AG09309 (cell line): ENCODE measurements around the gene HOXC6.
A peak's percentile ranks its signal among the peaks of the same experiment; 100 is the strongest.

ENCODE experiments used
- DNase-seq: peaks from one replicate; pipeline ENCODE4 v3.0.0-alpha.2; 2010; ENCODE audit warnings: low read depth
- H3K4me3 ChIP-seq: 2 replicates; pipeline ENCODE4 v1.5.1; 2011; ENCODE audit warnings: mild to moderate bottlenecking, low read depth, low read length, moderate library complexity; ENCODE audit not compliant: control insufficient read depth
- TF ChIP-seq, protein P1 (sequence below): IDR thresholded peaks from 2 replicates; pipeline ENCODE4 v1.5.1; 2011; ENCODE audit warnings: mild to moderate bottlenecking, low read depth, low read length, inconsistent platforms; ENCODE audit not compliant: insufficient read depth, control insufficient read depth; ENCODE audit errors: missing control alignments

The HOXC6 gene

DNA sequence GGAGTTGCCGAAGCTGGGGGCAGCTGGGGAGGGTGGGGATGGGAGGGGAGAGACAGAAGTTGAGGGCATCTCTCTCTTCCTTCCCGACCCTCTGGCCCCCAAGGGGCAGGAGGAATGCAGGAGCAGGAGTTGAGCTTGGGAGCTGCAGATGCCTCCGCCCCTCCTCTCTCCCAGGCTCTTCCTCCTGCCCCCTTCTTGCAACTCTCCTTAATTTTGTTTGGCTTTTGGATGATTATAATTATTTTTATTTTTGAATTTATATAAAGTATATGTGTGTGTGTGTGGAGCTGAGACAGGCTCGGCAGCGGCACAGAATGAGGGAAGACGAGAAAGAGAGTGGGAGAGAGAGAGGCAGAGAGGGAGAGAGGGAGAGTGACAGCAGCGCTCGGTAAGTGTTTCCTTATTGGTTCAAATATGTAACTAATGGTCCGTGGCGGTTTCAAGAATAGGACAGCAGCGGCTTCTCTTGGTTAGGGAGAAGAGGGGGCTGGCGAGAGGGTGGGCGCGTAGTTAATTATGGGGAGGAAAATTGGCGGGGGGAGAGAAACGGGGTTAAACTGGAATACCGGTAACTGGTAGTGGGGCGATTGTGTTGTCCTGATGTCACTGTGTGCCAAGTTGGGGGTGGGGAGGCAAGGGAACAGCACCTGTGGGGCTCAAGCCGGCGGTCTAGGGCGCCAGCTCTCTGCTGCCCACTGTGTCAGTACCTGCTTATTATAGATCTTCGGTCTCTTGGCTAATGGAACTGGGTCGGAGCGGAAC is 11.0 kb upstream of the HOXC6 start:
- DNase-seq, result no peak
- TF ChIP-seq, protein P1, sequence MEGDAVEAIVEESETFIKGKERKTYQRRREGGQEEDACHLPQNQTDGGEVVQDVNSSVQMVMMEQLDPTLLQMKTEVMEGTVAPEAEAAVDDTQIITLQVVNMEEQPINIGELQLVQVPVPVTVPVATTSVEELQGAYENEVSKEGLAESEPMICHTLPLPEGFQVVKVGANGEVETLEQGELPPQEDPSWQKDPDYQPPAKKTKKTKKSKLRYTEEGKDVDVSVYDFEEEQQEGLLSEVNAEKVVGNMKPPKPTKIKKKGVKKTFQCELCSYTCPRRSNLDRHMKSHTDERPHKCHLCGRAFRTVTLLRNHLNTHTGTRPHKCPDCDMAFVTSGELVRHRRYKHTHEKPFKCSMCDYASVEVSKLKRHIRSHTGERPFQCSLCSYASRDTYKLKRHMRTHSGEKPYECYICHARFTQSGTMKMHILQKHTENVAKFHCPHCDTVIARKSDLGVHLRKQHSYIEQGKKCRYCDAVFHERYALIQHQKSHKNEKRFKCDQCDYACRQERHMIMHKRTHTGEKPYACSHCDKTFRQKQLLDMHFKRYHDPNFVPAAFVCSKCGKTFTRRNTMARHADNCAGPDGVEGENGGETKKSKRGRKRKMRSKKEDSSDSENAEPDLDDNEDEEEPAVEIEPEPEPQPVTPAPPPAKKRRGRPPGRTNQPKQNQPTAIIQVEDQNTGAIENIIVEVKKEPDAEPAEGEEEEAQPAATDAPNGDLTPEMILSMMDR, result no peak
- peak overlapping the region; percentile 77 for H3K4me3 ChIP-seq

DNA sequence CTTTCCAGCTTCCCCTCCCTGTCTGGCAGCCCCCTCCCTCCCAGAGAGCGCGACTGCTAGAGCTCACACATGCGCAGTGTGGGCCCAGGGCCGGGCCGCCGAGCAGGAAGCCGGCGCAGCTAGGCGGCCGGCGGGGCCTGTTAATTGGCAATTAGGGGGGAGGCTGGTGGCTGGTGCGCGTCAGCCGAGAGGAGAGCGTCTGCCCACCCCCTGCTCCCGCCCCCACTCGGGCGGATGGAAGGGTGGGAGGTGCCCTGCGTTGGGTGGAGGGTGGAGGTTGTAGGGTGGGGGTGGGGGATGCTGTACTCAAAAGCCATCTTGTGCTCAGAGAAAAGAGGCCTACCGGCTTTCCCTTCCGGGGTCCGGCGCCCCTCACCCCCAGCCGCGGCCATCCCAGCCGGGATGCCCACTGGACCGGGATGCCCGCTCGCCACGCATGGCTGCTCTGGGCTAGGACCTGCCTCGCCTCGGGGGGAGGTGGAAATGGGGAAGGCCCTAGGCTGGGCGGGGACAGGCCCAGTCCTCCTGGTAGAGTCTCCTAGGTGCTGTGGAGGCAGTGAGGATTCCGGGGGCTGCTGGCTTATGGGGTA is 10.3 kb upstream of the HOXC6 start:
- TF ChIP-seq, protein P1, result no peak
- DNase-seq, result peak; percentile 68
- peak overlapping the region; percentile 77 for H3K4me3 ChIP-seq

DNA sequence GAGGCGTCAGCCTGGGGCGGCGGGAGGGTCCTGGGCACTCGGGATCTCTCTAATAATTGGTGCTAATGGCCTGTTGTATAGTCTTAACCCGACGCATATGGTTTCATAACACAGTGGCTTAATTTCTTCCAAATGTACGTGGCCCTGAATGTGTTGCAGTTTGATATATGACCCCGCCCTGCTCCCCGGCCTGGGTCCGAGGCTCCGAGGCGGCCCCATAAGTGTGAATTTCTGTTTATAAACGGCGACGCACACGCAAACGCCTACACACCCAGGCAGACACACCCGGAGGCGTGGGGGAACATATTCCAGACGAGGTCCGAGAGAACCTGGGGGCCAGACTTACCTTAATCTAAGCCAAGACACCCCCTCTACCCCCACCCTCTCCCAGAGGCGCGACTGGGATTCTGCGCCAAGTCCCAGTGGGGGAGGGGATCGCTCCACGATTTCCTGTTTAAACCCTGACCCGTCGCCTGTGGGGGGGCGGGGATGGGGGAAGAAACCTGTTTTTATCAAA is 9.7 kb upstream of the HOXC6 start:
- H3K4me3 ChIP-seq, result peak overlapping the region; percentile 77
- TF ChIP-seq, protein P1, result no peak
- DNase-seq, result no peak

DNA sequence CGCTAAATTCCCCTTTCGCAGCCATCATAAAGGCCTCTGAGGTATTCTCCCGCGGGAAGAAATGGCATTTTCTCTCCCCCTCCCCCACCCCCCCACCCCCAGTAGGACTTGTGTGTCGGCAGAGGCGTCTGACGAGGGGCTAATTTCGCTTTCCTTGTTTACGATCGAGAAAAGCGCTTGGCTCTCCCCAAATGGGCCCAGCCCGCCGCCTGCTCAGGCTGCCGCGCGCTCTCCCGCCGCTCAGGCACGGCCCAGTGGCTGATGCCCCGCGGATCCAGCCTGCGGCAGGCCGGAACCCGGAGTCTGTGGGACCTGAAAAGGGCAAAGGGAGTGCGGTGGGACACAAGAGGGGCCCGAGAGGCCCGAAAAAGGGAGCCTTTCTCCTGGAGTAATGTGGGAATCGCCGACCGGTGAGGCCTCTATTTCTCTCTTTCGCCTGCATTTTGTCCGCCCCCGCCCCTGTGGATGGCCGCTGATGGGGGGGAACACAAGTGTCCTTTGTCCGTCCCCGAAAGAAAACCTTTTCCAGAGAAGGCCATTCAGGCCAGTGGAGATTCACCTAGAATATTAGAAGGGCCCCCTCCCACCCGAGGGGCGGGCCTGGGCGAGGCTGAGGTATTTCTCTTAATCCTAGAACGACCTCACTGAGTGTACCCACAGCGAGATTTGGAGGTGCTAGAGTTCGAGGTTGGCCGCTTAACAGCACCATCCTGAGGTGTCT is 9.0 kb upstream of the HOXC6 start:
- no peak for DNase-seq
- TF ChIP-seq, protein P1, result no peak
- H3K4me3 ChIP-seq, result peak overlapping the region; percentile 77

DNA sequence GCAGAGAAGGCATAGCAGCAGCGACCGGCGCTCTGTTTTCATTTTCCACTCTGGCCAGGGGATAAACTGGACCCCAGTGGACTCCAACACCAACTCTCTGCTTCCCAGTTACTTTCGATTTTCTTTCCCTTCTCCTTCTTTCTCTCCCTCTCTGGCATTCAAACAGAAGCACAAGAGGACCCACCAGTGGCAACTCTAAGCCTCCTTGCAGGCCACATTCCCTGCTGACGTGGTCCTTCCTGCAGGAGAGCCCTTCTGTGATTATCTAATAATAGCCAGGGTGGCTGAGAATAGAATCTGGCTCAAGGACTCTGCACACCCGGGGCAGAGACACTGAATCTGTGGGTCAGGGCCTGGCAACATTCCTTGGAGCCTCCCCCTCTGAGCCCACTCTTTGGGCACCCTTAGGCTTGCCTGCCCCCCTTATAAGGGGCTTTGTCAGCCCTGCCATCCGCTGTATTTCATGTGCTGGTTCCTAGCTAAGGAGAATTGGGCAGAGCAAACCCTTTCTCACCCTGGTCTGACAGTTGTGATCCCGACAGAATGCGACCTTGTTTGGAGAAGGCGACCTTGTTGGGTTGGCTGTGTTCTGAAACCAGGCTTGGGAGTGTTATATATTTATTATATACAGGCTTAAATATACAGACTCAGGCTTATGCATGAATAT is 8.2 kb upstream of the HOXC6 start:
- no peak for DNase-seq
- peak overlapping the region; percentile 38 for H3K4me3 ChIP-seq
- TF ChIP-seq, protein P1, result no peak
